ENCODE data around the gene OR8G5. TPM values are rescaled to one million over a fixed set of nuclear protein-coding genes. Genes with fewer than 3 reads are reported as not detected.

OR8G5 gene
- total RNA-seq, 1 experiment from 2014 or later, result not detected

GRCh38 chr11:124211321-124211720 lies 44.9 kb upstream of the OR8G5 start:
- Mint-ChIP-seq H3K36me3 (no peaks in the 10 kb centered on the region), H3K27me3 (ENCODE audit: low read depth) (no peaks in the 10 kb centered on the region), H3K4me3 (no peak overlapping the region), H3K9me3 (no peaks in the 10 kb centered on the region), H3K27ac (no peak overlapping the region), H3K4me1 (no peaks in the 10 kb centered on the region)
- no peak for DNase-seq (ENCODE audit: low spot score)
- no peak for ATAC-seq
- TF ChIP-seq TEAD1 (CRISPR knock-in tag; IDR thresholded peaks at IDR 0.05) (no peak), E2F5 (CRISPR knock-in tag; IDR thresholded peaks at IDR 0.05) (no peak), FOXP4 (CRISPR knock-in tag; IDR thresholded peaks at IDR 0.05) (no peak), AR (CRISPR knock-in tag; IDR thresholded peaks at IDR 0.05) (no peak), AFF4 (CRISPR knock-in tag; IDR thresholded peaks at IDR 0.05; ENCODE audit: borderline replicate concordance) (no peak), CREM (CRISPR knock-in tag; IDR thresholded peaks at IDR 0.05) (no peak), TP53 (CRISPR knock-in tag; IDR thresholded peaks at IDR 0.05) (no peak), ZNF416 (CRISPR knock-in tag; IDR thresholded peaks at IDR 0.05) (no peak)
- CTCF ChIA-PET, result no interaction called here
- POLR2A ChIA-PET, result no interaction called here

- H3K4me1 Mint-ChIP-seq, result no peaks in the 10 kb centered on the region
- H3K27ac Mint-ChIP-seq, result no peak overlapping the region
- no peaks in the 10 kb centered on the region for H3K9me3 Mint-ChIP-seq
- no peaks in the 10 kb centered on the region for H3K36me3 Mint-ChIP-seq
- H3K27me3 Mint-ChIP-seq (ENCODE audit: low read depth), result no peaks in the 10 kb centered on the region
- H3K4me3 Mint-ChIP-seq, result no peak overlapping the region
- TF ChIP-seq TEAD4 (CRISPR knock-in tag; IDR thresholded peaks at IDR 0.05) (no peak), OVOL2 (CRISPR knock-in tag; IDR thresholded peaks at IDR 0.05; ENCODE audit: borderline replicate concordance) (no peak), ZNF317 (CRISPR knock-in tag; IDR thresholded peaks at IDR 0.05; ENCODE audit: borderline replicate concordance, low read depth) (no peak), ELF4 (CRISPR knock-in tag; IDR thresholded peaks at IDR 0.05; ENCODE audit: low read depth) (no peak), GTF2I (CRISPR knock-in tag; conservative IDR thresholded peaks at IDR 0.05) (no peak), STAT6 (CRISPR knock-in tag; conservative IDR thresholded peaks at IDR 0.05; ENCODE audit: low read depth) (no peak), E2F4 (CRISPR knock-in tag; IDR thresholded peaks at IDR 0.05; ENCODE audit: borderline replicate concordance, low read depth) (no peak), E2F5 (CRISPR knock-in tag; IDR thresholded peaks at IDR 0.05) (no peak), CREB1 (CRISPR knock-in tag; IDR thresholded peaks at IDR 0.05) (no peak), ESRRA (CRISPR knock-in tag; IDR thresholded peaks at IDR 0.05; ENCODE audit: borderline replicate concordance) (no peak), GRHL2 (CRISPR knock-in tag; IDR thresholded peaks at IDR 0.05; ENCODE audit: insufficient replicate concordance, severe bottlenecking) (no peak), NR3C1 (CRISPR knock-in tag; conservative IDR thresholded peaks at IDR 0.05; ENCODE audit: low read depth) (no peak), TCF7 (CRISPR knock-in tag; IDR thresholded peaks at IDR 0.05; ENCODE audit: low read depth) (no peak), ZNF423 (CRISPR knock-in tag; IDR thresholded peaks at IDR 0.05) (no peak)
- DNase-seq (ENCODE audit: low spot score) (no peak), ATAC-seq (no peak)
- ChIA-PET CTCF (interaction anchor here (0.5 kb wide), 1 partner anchor 394 kb away, joined by 4 read pairs; no protein-coding TSS in a partner anchor), POLR2A (no interaction called here)
Observed at GRCh38 chr11:124214027-124214426, 42.1 kb upstream of the OR8G5 start.

Measured in WTC11 (cell line).